HepG2 (cell line): Measurements from ENCODE around the gene IER2. TPM values are rescaled to one million over a fixed set of nuclear protein-coding genes. Genes with fewer than 3 reads are reported as not detected.
A peak's percentile ranks its signal among the peaks of the same experiment; 100 is the strongest.

Source experiments
- AHR ChIP-seq: IDR thresholded peaks from 2 replicates; pipeline ENCODE4 v1.6.1; 2018; ENCODE audit warnings: missing genetic modification reagents, missing compliant biosample characterization
- CREM ChIP-seq, 2 experiments: sonication (generic) in 1 of 2; formaldehyde crosslinking in 1 of 2; IDR thresholded peaks; 2 replicates each; pipeline versions ENCODE4 v1.4.0 to v1.6.1; 2016 to 2020; ENCODE audit warnings: antibody characterized with exemption in 1 of 2, mild to moderate bottlenecking in 1 of 2, missing genetic modification reagents in 1 of 2
- FOXK2 ChIP-seq: fragments of 450-650 bp; IDR thresholded peaks from 2 replicates; pipeline ENCODE4 v1.6.1; 2016
- FOXO1 ChIP-seq: sonication (generic); formaldehyde crosslinking; IDR thresholded peaks from 2 replicates; pipeline ENCODE4 v1.4.0; 2020; ENCODE audit warnings: missing genetic modification reagents
- GABPB1 ChIP-seq: IDR thresholded peaks from 2 replicates; pipeline ENCODE4 v1.6.1; 2016; ENCODE audit warnings: mild to moderate bottlenecking, missing genetic modification reagents, moderate library complexity, missing compliant biosample characterization
- HMG20B ChIP-seq: conservative IDR thresholded peaks from 2 replicates; pipeline ENCODE4 v1.6.1; 2016; ENCODE audit warnings: missing genetic modification reagents, missing compliant biosample characterization
- POLR2A ChIP-seq, 2 experiments: IDR thresholded peaks; 2 replicates each; pipeline ENCODE4 v1.6.1; 2011; ENCODE audit warnings: low read depth in 2 of 2, low read length in 2 of 2, mild to moderate bottlenecking in 1 of 2, moderate library complexity in 1 of 2; ENCODE audit not compliant: insufficient read depth in 1 of 2
- POLR2AphosphoS2 ChIP-seq: IDR thresholded peaks from 2 replicates; pipeline ENCODE4 v1.6.1; 2011; ENCODE audit warnings: low read depth, low read length, improper control_type of control experiment
- RXRB ChIP-seq: IDR thresholded peaks from 2 replicates; pipeline ENCODE4 v1.6.1; 2016; ENCODE audit warnings: borderline replicate concordance, missing genetic modification reagents, missing compliant biosample characterization
- SRSF9 ChIP-seq: fragments of 200-400 bp; formaldehyde crosslinking; IDR thresholded peaks from 2 replicates; pipeline ENCODE4 v1.6.1; 2018; ENCODE audit warnings: borderline replicate concordance, mild to moderate bottlenecking, low read depth, low read length; ENCODE audit not compliant: insufficient read depth, poor library complexity, severe bottlenecking
- STAT5B ChIP-seq: sonication (generic); formaldehyde crosslinking; IDR thresholded peaks from 2 replicates; pipeline ENCODE4 v1.4.0; 2020; ENCODE audit warnings: missing genetic modification reagents
- THYN1 ChIP-seq: sonication (generic); formaldehyde crosslinking; IDR thresholded peaks from 2 replicates; pipeline ENCODE4 v1.8.1; 2023; ENCODE audit warnings: low read depth, mild to moderate bottlenecking, moderate library complexity, missing genetic modification reagents, borderline replicate concordance
- ZBTB42 ChIP-seq: sonication (generic); formaldehyde crosslinking; IDR thresholded peaks from 2 replicates; pipeline ENCODE4 v1.5.0; 2020; ENCODE audit warnings: mild to moderate bottlenecking, missing genetic modification reagents
- ZNF274 ChIP-seq: sonication (generic); formaldehyde crosslinking; IDR thresholded peaks from 2 replicates; pipeline ENCODE4 v1.5.1; 2020; ENCODE audit warnings: mild to moderate bottlenecking, missing genetic modification reagents
- ZNF629 ChIP-seq: sonication (generic); formaldehyde crosslinking; conservative IDR thresholded peaks from 2 replicates; pipeline ENCODE4 v1.5.0; 2020; ENCODE audit warnings: missing genetic modification reagents
- ZNF788 ChIP-seq: sonication (generic); formaldehyde crosslinking; IDR thresholded peaks from 2 replicates; pipeline ENCODE4 v1.5.0; 2020; ENCODE audit warnings: mild to moderate bottlenecking, missing genetic modification reagents, borderline replicate concordance
- polyA plus RNA-seq, 8 experiments: library from polyadenylated mRNA; depleted of rRNA in 3 of 8; stranded (reverse) in 7 of 8; unstranded in 1 of 8; fragments of >200 nt; fragmentation: Illumina TruSeq in 4 of 8; extraction: Trizol in 4 of 8; gene quantifications; 2 replicates each; pipeline versions ENCODE4 v1.2.1 to v1.2.3, GENCODE V29; 2011 to 2016; ENCODE audit warnings: low read depth in 4 of 8, missing spikeins in 1 of 8, mixed read lengths in 1 of 8; ENCODE audit not compliant: insufficient read depth in 1 of 8
- total RNA-seq, 5 experiments: library from RNA; depleted of rRNA; stranded (reverse); fragments of >200 nt; fragmentation: Illumina TruSeq; extraction: Trizol; gene quantifications; 2 replicates each; pipeline ENCODE4 v1.2.3, GENCODE V29; 2016; ENCODE audit warnings: low read depth in 1 of 5
- TF ChIP-seq, protein P1 (sequence below): sonication (generic); formaldehyde crosslinking; IDR thresholded peaks from 2 replicates; pipeline ENCODE4 v1.4.0; 2020; ENCODE audit warnings: low read depth, mild to moderate bottlenecking, missing genetic modification reagents
- TF ChIP-seq, protein P2 (sequence below), 2 experiments: sonication (generic) in 1 of 2; formaldehyde crosslinking in 1 of 2; IDR thresholded peaks; 2 replicates each; pipeline versions ENCODE4 v1.4.0 to v1.6.1; 2016 to 2020; ENCODE audit warnings: borderline replicate concordance in 1 of 2, low read depth in 1 of 2, mild to moderate bottlenecking in 1 of 2, missing genetic modification reagents in 1 of 2
- TF ChIP-seq, protein P3 (sequence below): sonication (generic); formaldehyde crosslinking; IDR thresholded peaks from 2 replicates; pipeline ENCODE4 v1.5.0; 2020; ENCODE audit warnings: mild to moderate bottlenecking, missing genetic modification reagents, borderline replicate concordance

The IER2 gene
- total and polyA plus RNA-seq, 2 of the 13 experiments (the other 11 are each of a cell fraction or from before 2014, with no cell fraction given): 10.1 to 14.3 TPM

DNA sequence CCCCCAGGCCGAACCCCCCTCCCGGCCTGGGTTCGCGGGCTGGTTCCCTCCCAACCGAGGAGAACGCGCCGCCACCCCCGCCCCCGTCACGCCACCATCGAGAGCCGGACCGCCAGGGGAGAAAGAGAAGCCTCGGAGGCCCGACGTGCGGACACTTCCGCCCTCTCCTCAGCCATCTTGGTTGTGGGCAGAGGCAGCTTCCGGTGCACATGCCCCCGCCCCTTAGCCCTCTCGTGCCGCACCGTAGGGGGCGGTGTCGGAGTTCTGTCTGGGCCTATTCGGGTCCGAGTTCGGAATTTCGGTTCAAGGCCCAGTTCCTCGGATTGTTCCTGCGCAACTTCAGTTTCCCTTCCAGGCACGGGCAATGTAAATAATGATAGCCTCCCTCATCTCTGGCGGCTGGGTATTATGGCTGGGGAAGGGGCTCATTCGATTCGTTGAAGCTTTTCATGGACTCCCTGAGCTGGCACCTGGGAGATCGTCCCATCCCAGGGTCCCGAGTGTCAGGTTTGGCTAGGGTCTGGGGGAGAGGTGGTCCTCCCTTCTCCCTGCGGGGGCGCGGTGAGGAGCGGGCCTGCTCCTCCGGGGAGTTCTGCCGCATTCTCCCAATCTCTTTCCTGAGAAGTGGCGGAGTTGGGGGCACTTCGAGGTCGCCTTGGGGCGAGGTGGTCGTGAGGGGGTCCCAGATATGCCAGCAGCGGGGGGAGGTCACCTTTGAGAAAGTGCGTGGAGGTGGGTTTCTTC is at the start of gene IER2, which contains the start of gene STX10 (continued):
- TF ChIP-seq CREM (IDR thresholded peaks at IDR 0.05) (peak; percentile 86), CREM (CRISPR knock-in tag; IDR thresholded peaks at IDR 0.05) (no peak), FOXK2 (no peak), ZNF274 (CRISPR knock-in tag) (no peak), FOXO1 (CRISPR knock-in tag) (peak; percentile 68), ZNF629 (CRISPR knock-in tag) (0 out of 2 replicates have a peak, but pooled peaks have one; percentile 7), RXRB (CRISPR knock-in tag) (peak; percentile 77; the same call in 1 of the 2 replicates), AHR (peak; percentile 66; the same call in 1 of the 2 replicates), ZNF788 (CRISPR knock-in tag) (peak; percentile 90; the same call in 1 of the 2 replicates), GABPB1 (CRISPR knock-in tag) (peak; percentile 98), SRSF9 (no peak), THYN1 (CRISPR knock-in tag) (no peak), POLR2AphosphoS2 (no peak), ZBTB42 (CRISPR knock-in tag) (peak; percentile 83; the same call in 1 of the 2 replicates), POLR2A (IDR thresholded peaks at IDR 0.05; ENCODE audit: insufficient read depth in 1 of 2, low read depth in 2 of 2, low read length in 2 of 2) (peak; percentile 62 to 64), STAT5B (CRISPR knock-in tag) (no peak), HMG20B (peak; percentile 50; the same call in 1 of the 2 replicates)
- TF ChIP-seq, protein P1, sequence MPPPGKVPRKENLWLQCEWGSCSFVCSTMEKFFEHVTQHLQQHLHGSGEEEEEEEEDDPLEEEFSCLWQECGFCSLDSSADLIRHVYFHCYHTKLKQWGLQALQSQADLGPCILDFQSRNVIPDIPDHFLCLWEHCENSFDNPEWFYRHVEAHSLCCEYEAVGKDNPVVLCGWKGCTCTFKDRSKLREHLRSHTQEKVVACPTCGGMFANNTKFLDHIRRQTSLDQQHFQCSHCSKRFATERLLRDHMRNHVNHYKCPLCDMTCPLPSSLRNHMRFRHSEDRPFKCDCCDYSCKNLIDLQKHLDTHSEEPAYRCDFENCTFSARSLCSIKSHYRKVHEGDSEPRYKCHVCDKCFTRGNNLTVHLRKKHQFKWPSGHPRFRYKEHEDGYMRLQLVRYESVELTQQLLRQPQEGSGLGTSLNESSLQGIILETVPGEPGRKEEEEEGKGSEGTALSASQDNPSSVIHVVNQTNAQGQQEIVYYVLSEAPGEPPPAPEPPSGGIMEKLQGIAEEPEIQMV (CRISPR knock-in tag): peak; percentile 54; the same call in 1 of the 2 replicates
- TF ChIP-seq, protein P2, sequence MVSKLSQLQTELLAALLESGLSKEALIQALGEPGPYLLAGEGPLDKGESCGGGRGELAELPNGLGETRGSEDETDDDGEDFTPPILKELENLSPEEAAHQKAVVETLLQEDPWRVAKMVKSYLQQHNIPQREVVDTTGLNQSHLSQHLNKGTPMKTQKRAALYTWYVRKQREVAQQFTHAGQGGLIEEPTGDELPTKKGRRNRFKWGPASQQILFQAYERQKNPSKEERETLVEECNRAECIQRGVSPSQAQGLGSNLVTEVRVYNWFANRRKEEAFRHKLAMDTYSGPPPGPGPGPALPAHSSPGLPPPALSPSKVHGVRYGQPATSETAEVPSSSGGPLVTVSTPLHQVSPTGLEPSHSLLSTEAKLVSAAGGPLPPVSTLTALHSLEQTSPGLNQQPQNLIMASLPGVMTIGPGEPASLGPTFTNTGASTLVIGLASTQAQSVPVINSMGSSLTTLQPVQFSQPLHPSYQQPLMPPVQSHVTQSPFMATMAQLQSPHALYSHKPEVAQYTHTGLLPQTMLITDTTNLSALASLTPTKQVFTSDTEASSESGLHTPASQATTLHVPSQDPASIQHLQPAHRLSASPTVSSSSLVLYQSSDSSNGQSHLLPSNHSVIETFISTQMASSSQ (IDR thresholded peaks at IDR 0.05; ENCODE audit: low read depth): no peak
- TF ChIP-seq, protein P2 (CRISPR knock-in tag; IDR thresholded peaks at IDR 0.05; ENCODE audit: borderline replicate concordance): peak; percentile 66; the same call in 1 of the 2 replicates
- TF ChIP-seq, protein P3, sequence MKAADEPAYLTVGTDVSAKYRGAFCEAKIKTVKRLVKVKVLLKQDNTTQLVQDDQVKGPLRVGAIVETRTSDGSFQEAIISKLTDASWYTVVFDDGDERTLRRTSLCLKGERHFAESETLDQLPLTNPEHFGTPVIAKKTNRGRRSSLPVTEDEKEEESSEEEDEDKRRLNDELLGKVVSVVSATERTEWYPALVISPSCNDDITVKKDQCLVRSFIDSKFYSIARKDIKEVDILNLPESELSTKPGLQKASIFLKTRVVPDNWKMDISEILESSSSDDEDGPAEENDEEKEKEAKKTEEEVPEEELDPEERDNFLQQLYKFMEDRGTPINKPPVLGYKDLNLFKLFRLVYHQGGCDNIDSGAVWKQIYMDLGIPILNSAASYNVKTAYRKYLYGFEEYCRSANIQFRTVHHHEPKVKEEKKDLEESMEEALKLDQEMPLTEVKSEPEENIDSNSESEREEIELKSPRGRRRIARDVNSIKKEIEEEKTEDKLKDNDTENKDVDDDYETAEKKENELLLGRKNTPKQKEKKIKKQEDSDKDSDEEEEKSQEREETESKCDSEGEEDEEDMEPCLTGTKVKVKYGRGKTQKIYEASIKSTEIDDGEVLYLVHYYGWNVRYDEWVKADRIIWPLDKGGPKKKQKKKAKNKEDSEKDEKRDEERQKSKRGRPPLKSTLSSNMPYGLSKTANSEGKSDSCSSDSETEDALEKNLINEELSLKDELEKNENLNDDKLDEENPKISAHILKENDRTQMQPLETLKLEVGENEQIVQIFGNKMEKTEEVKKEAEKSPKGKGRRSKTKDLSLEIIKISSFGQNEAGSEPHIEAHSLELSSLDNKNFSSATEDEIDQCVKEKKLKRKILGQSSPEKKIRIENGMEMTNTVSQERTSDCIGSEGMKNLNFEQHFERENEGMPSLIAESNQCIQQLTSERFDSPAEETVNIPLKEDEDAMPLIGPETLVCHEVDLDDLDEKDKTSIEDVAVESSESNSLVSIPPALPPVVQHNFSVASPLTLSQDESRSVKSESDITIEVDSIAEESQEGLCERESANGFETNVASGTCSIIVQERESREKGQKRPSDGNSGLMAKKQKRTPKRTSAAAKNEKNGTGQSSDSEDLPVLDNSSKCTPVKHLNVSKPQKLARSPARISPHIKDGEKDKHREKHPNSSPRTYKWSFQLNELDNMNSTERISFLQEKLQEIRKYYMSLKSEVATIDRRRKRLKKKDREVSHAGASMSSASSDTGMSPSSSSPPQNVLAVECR (CRISPR knock-in tag): peak; percentile 94
